HEK293 (cell line): Measurements from ENCODE around the gene KAT14.
A peak's percentile ranks its signal among the peaks of the same experiment; 100 is the strongest.

Experiments
- CTCF ChIA-PET: fragments of 350-600 bp; formaldehyde crosslinking; extraction: SDS; loops from one replicate; lab custom pipeline; 2021; ENCODE audit warnings: antibody characterized with exemption; lab: Yijun Ruan, JAX
- POLR2A ChIA-PET: fragments of 300-600 bp; formaldehyde crosslinking; extraction: SDS; loops from one replicate; lab custom pipeline; 2020; ENCODE audit warnings: antibody characterized with exemption, inconsistent platforms; lab: Yijun Ruan, JAX
- H3K27ac ChIP-seq: fragments of 200-500 bp; sonication (Bioruptor generic); 2 replicates; pipeline ENCODE4 v1.5.1; 2014; ENCODE audit warnings: low read depth, low read length, control low read depth, inconsistent platforms; ENCODE audit errors: extremely low read depth
- H3K36me3 ChIP-seq, 2 experiments: fragments of 200-500 bp in 1 of 2; sonication (Bioruptor generic) in 1 of 2; 1 replicate in 1 of 2; 2 replicates in 1 of 2; pipeline ENCODE4 v1.5.1; 2014 to 2017; ENCODE audit warnings: inconsistent platforms in 2 of 2, low read length in 2 of 2; ENCODE audit not compliant: control insufficient read depth in 2 of 2, insufficient read depth in 1 of 2
- H3K4me1 ChIP-seq: fragments of 200-500 bp; sonication (Bioruptor generic); 2 replicates; pipeline ENCODE4 v1.5.1; 2014; ENCODE audit warnings: mild to moderate bottlenecking, low read length, inconsistent platforms; ENCODE audit not compliant: control insufficient read depth, insufficient read depth
- H3K4me3 ChIP-seq: 2 replicates; pipeline ENCODE4 v1.5.1; 2011; ENCODE audit warnings: low read depth, mild to moderate bottlenecking, control low read depth, low read length, moderate library complexity
- H3K9me3 ChIP-seq: fragments of 200-500 bp; sonication (Bioruptor generic); 2 replicates; pipeline ENCODE4 v1.5.1; 2014; ENCODE audit warnings: low read depth, low read length, inconsistent platforms; ENCODE audit not compliant: control insufficient read depth, insufficient read depth
- KLF1 ChIP-seq: fragments of 450-650 bp; formaldehyde crosslinking; IDR thresholded peaks from 2 replicates; pipeline ENCODE4 v1.5.1; 2016; ENCODE audit warnings: missing biosample characterization, missing genetic modification characterization
- KLF17 ChIP-seq: fragments of 450-650 bp; formaldehyde crosslinking; IDR thresholded peaks from 2 replicates; pipeline ENCODE4 v1.5.1; 2016; ENCODE audit warnings: missing biosample characterization, missing genetic modification characterization
- MZF1 ChIP-seq: fragments of 450-650 bp; formaldehyde crosslinking; IDR thresholded peaks from 2 replicates; pipeline ENCODE4 v1.5.1; 2017; ENCODE audit warnings: missing biosample characterization, missing genetic modification characterization, borderline replicate concordance
- PRDM6 ChIP-seq: fragments of 450-650 bp; formaldehyde crosslinking; IDR thresholded peaks from 2 replicates; pipeline ENCODE4 v1.5.1; 2017; ENCODE audit warnings: missing biosample characterization, missing genetic modification characterization
- SCRT2 ChIP-seq: fragments of 450-650 bp; formaldehyde crosslinking; IDR thresholded peaks from 2 replicates; pipeline ENCODE4 v1.5.1; 2016; ENCODE audit warnings: missing biosample characterization, missing genetic modification characterization
- SP2 ChIP-seq: fragments of 450-650 bp; formaldehyde crosslinking; IDR thresholded peaks from 2 replicates; pipeline ENCODE4 v1.5.1; 2016; ENCODE audit warnings: missing biosample characterization, missing genetic modification characterization
- TSHZ1 ChIP-seq: fragments of 450-650 bp; formaldehyde crosslinking; IDR thresholded peaks from 2 replicates; pipeline ENCODE4 v1.5.1; 2016; ENCODE audit warnings: missing biosample characterization, missing genetic modification characterization, borderline replicate concordance
- ZBTB11 ChIP-seq: fragments of 450-650 bp; formaldehyde crosslinking; conservative IDR thresholded peaks from 2 replicates; pipeline ENCODE4 v1.5.1; 2016; ENCODE audit warnings: low read depth, missing biosample characterization, missing genetic modification characterization
- ZBTB26 ChIP-seq: fragments of 450-650 bp; formaldehyde crosslinking; optimal IDR thresholded peaks from 2 replicates; pipeline ENCODE3; 2016; ENCODE audit warnings: missing biosample characterization, mild to moderate bottlenecking, missing genetic modification characterization
- ZEB2 ChIP-seq: fragments of 450-650 bp; formaldehyde crosslinking; IDR thresholded peaks from 2 replicates; pipeline ENCODE4 v1.5.1; 2016; ENCODE audit warnings: missing biosample characterization, missing genetic modification characterization
- ZNF311 ChIP-seq: fragments of 450-650 bp; formaldehyde crosslinking; IDR thresholded peaks from 2 replicates; pipeline ENCODE4 v1.5.1; 2017; ENCODE audit warnings: missing biosample characterization, missing genetic modification characterization, borderline replicate concordance
- ZNF623 ChIP-seq: fragments of 450-650 bp; formaldehyde crosslinking; IDR thresholded peaks from 2 replicates; pipeline ENCODE4 v1.5.1; 2016; ENCODE audit warnings: missing biosample characterization, missing genetic modification characterization
- ZNF629 ChIP-seq: fragments of 450-650 bp; formaldehyde crosslinking; IDR thresholded peaks from 2 replicates; pipeline ENCODE4 v1.5.1; 2017; ENCODE audit warnings: missing biosample characterization, missing genetic modification characterization
- ZNF692 ChIP-seq: fragments of 450-650 bp; formaldehyde crosslinking; IDR thresholded peaks from 2 replicates; pipeline ENCODE4 v1.5.1; 2016; ENCODE audit warnings: missing biosample characterization, missing genetic modification characterization
- ZNF792 ChIP-seq: fragments of 450-650 bp; formaldehyde crosslinking; IDR thresholded peaks from 2 replicates; pipeline ENCODE4 v1.5.1; 2016; ENCODE audit warnings: missing biosample characterization, missing genetic modification characterization
- ZSCAN5A ChIP-seq: fragments of 450-650 bp; formaldehyde crosslinking; IDR thresholded peaks from 2 replicates; pipeline ENCODE4 v1.5.1; 2016; ENCODE audit warnings: missing biosample characterization, missing genetic modification characterization

KAT14 gene

GRCh38 chr20:18137412-18138265, at the start of gene KAT14, which contains the start of gene PET117:
TSS of gene KAT14 (plus strand) at chr20:18137863. CDS start at chr20:18142661, 4,798 bp downstream.
TSS of gene PET117 (plus strand) at chr20:18137863. CDS start at chr20:18137956, 93 bp downstream.
- Histone ChIP-seq H3K36me3 (peaks cover 0 to 8% of the 10 kb centered on the region in 2 experiments; a peak in 1 of 3 replicates), H3K9me3 (no peaks in the 10 kb centered on the region), H3K27ac (peak within 1 kb of the TSS; percentile 88), H3K4me3 (peak within 1 kb of the TSS; percentile 86), H3K4me1 (peaks cover 3% of the 10 kb centered on the region; the same call in 1 of the 2 replicates)
- POLR2A ChIA-PET, result interaction anchor here (1.3 kb wide), 1 partner anchor 150 kb away, joined by 10 read pairs; the partner anchor contains the start of gene ZNF133
- CTCF ChIA-PET, result no interaction called here
- no peak for TF ChIP-seq TSHZ1 (tag by site-specific recombination)
- peak; percentile 90 for TF ChIP-seq ZNF692
- TF ChIP-seq MZF1 (tag by site-specific recombination), result no peak
- peak; percentile 58; the same call in 1 of the 2 replicates for TF ChIP-seq ZBTB11 (tag by site-specific recombination)
- TF ChIP-seq ZSCAN5A (tag by site-specific recombination), result peak; percentile 66; the same call in 1 of the 2 replicates
- no peak for TF ChIP-seq KLF17 (tag by site-specific recombination)
- peak; percentile 93 for TF ChIP-seq ZBTB26 (tag by site-specific recombination)
- no peak for TF ChIP-seq ZNF623
- TF ChIP-seq SP2 (tag by site-specific recombination), result peak; percentile 18
- peak; percentile 63; the same call in 1 of the 2 replicates for TF ChIP-seq ZEB2 (tag by site-specific recombination)
- 0 out of 2 replicates have a peak, but pooled peaks have one; percentile 35 for TF ChIP-seq ZNF629 (tag by site-specific recombination)
- no peak for TF ChIP-seq ZNF311 (tag by site-specific recombination)
- TF ChIP-seq SCRT2, result no peak
- no peak for TF ChIP-seq PRDM6 (tag by site-specific recombination)
- TF ChIP-seq KLF1 (tag by site-specific recombination), result 0 out of 2 replicates have a peak, but pooled peaks have one; percentile 9
- no peak for TF ChIP-seq ZNF792 (tag by site-specific recombination)
